ENCODE results near the gene ACAP3.

Gene ACAP3

GRCh38 chr1:1282998-1283397, 24.7 kb downstream of the ACAP3 start:
- no peak overlapping the region for H3K4me3 ChIP-seq (ENCODE audit: low read depth, low read length)
- no peak for TF ChIP-seq CTCF (IDR thresholded peaks at IDR 0.05; ENCODE audit: control insufficient read depth, extremely low read depth, insufficient read depth)
- no peak for DNase-seq (ENCODE audit: low read depth)

GRCh38 chr1:1281533-1282321, 26.0 kb downstream of the ACAP3 start:
- H3K4me3 ChIP-seq (ENCODE audit: low read depth, low read length) = no peak overlapping the region
- peak; percentile 46 for DNase-seq (ENCODE audit: low read depth)
- no peak for TF ChIP-seq CTCF (IDR thresholded peaks at IDR 0.05; ENCODE audit: control insufficient read depth, extremely low read depth, insufficient read depth)

- H3K4me3 ChIP-seq (ENCODE audit: low read depth, low read length) = no peak overlapping the region
- DNase-seq (ENCODE audit: low read depth) = no peak
- TF ChIP-seq CTCF (IDR thresholded peaks at IDR 0.05; ENCODE audit: control insufficient read depth, extremely low read depth, insufficient read depth) = no peak
Measured at GRCh38 chr1:1280782-1281481, 26.8 kb downstream of the ACAP3 start.

- no peak for TF ChIP-seq CTCF (IDR thresholded peaks at IDR 0.05; ENCODE audit: control insufficient read depth, extremely low read depth, insufficient read depth)
- DNase-seq (ENCODE audit: low read depth) = no peak
- H3K4me3 ChIP-seq (ENCODE audit: low read depth, low read length) = no peak overlapping the region
Measured at GRCh38 chr1:1279028-1279427, 28.7 kb downstream of the ACAP3 start.

GRCh38 chr1:1278620-1279019, 29.1 kb downstream of the ACAP3 start:
- no peak overlapping the region for H3K4me3 ChIP-seq (ENCODE audit: low read depth, low read length)
- no peak for DNase-seq (ENCODE audit: low read depth)
- no peak for TF ChIP-seq CTCF (IDR thresholded peaks at IDR 0.05; ENCODE audit: control insufficient read depth, extremely low read depth, insufficient read depth)

GRCh38 chr1:1275836-1276235, 31.9 kb downstream of the ACAP3 start:
- no peak for DNase-seq (ENCODE audit: low read depth)
- no peak overlapping the region for H3K4me3 ChIP-seq (ENCODE audit: low read depth, low read length)
- TF ChIP-seq CTCF (IDR thresholded peaks at IDR 0.05; ENCODE audit: control insufficient read depth, extremely low read depth, insufficient read depth) = no peak
